Amniotic stem cell (primary cell): ENCODE results near the gene PRXL2A.
"Not testable (repeated sequence)": the region's sequence is repeated elsewhere in the genome, so short reads cannot be mapped to it uniquely, and the experiment has no call there.

Source experiments
- DNase-seq: peaks from one replicate; lab custom pipeline; 2025; lab: John Stamatoyannopoulos, UW

PRXL2A gene

DNA sequence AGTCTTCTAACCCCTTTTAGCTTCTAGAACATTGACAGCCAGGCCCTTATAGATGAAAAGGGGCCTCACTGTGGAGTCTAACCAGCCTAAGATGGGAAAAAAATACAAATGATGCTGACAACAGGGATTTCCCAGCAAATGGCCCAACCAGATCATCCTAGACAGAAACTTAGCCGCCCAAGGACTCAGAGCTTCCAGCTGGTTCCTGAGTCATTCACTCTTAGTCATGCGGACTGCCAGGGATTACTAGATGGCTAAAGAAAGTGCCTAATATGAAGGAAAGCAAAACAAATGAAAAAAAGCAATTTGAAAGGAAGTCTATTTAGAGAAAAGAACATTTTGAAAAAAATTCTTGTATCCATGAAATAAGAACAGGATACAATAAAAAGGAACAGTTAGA lies 69.5 kb downstream of the PRXL2A start:
- peak; percentile 49 for DNase-seq

DNA sequence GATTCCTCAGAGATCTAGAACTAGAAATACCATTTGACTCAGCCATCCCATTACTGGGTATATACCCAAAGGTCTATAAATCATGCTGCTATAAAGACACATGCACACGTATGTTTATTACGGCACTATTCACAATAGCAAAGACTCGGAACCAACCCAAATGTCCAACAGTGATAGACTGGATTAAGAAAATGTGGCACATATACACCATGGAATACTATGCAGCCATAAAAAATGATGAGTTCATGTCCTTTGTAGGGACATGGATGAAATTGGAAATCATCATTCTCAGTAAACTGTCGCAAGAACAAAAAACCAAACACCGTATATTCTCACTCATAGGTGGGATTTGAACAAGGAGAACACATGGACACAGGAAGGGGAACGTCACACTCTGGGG lies 72.0 kb downstream of the PRXL2A start:
- DNase-seq: not testable (repeated sequence)

DNA sequence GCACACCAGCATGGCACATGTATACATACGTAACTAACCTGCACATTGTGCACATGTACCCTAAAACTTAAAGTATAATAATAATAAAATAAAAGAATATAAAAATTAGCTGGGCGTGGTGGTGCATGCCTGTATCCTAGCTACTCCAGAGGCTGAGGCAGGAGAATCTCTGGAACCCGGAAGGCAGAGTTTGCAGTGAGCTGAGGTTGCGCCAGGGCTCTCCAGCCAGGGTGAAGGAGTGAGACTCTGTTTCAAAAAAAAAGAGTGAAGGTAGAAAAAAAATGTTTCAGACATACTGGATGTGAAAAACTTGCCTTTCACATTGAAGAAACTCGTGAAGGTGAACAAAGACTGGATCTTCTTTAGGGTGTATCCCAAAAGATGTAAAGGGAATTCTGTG lies 72.5 kb downstream of the PRXL2A start:
- no peak for DNase-seq

DNA sequence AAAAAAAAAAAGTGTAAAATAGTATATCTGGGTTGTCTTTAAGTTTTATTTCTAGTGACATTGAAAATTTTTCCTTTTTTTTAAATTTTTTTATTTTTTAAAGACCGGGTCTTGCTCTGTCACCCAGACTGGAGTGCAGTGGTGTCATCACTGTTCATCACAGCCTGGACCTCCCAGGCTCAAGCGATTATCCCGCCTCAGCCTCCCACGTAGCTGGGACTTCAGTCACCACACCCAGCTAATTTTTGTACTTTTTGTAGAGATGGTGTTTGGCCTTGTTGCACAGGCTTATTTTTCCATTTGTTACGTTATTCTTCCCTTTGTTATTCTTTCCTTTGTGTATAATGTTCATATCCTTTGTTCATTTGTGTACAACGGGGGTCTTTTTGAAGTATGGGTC lies 75.9 kb downstream of the PRXL2A start:
- DNase-seq: no peak

DNA sequence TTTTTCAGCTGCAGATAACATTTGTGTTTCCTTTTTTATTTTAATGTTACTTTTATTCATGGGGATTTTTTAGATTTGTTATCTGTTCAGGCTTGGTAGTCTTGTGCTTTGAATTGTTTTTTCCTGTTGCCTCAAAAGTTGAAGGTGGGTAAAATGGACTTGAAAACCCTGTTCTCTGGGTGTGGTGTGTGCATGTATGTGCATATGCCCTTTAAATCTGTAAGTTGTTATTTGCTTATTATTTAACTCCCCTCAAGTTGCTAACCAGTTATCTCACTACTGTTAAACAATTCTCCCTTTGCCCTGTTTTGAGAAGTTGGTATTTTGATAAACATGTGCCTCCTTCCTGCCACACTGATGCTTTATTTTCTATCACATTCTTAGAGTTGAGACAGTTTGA lies 76.3 kb downstream of the PRXL2A start:
- no peak for DNase-seq

DNA sequence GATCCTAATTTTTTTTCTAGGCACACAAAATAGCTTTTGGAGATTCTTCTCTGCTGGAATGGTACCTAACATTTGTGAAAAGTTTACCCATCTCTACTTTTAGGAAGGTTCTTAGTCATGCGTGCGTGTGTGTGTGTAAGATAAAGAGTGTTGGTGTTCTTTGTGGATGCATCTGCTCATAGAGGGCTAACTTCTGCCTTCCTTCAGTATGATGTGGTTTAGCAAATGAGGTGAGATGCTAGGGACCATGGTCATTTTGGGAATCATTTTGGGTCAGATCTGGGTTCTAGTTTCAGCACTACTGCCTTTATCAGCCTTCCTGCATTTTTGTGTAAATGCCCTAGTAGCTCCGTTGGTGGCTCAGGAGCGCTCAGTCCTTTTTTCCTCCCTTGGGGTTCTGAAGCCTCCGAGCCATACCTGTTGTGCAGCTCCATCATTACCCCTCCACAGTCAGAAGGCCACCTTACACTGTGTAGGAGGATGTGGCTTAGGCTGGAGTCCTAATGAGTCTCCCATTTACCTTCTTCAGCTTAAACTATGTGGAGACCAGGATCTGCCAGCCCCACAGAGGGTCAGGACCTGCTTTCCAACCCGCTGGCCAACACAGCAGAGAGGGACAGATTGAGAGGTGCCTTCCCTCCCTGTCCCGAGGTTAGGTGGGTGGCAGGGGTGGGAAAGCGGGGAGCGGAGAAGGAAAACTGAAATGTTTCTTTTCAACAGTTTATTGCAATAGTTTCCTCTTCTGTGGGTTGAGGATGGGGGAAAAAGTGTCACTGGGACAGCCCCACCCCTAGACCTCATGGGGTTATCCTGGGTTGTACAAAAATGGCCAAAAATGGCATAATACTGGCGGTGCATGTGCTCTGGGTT lies 77.0 kb downstream of the PRXL2A start:
- DNase-seq: no peak

DNA sequence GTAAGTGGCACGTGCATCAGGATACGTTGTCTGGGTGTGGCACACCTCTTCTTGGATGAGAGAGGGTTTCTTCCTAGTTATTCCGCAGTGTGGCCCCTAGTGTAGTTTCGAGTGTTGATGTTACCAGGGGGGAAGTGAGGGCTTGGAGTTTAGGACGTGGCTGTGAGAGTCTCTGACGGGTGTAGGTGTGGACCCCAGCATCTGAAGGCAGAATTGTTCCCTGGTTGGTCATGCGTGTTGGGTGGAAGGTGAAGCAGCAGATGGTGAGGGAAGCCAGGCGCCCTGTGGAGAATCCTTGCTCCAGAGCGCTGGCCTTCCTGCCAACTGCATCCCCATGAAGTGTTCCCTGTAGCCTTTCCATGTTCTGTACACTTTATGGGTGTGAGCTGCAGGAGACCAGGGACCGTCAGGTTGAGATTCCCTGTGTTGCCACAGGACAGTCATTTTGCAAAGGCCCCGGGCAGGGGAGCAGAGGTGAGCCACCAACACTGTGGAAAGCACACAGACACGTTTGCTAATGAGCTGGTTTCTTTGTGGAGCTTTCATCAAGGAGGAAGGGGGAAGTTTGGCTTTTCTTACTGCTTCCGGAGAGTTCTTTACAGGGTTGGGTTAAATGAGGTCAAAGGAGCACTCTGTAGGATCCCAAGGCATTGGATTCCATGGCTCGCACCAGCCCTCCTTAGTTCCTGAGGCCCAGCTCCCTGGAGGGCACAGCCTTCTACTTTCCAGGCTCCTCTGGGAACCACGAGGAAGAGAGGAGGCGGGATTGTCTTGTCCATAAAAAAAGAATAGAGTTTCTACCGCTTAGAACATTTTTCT lies 77.8 kb downstream of the PRXL2A start:
- DNase-seq: no peak
